ENCODE measurements around the gene C10orf71.

Gene C10orf71

DNA sequence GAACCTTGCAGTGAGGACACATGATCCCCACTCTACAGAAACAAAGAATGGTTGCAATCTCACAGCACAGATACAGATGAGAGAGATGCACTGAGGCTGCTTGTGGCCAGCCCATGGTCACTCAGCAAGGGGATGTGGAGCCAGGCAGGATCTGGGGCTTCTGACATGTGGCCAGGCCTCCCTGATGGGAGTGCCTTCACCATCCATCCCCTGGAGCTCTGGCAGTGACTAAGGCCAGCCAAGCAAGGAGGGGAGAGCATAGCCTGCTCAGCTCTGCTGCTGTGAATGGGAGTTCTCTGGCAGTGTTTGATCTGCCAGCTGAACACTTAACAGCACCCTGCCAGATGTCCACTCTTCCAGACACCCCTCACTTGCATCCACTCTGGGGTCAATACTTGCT, 19.8 kb downstream of the C10orf71 start:
- no peak for DNase-seq

DNA sequence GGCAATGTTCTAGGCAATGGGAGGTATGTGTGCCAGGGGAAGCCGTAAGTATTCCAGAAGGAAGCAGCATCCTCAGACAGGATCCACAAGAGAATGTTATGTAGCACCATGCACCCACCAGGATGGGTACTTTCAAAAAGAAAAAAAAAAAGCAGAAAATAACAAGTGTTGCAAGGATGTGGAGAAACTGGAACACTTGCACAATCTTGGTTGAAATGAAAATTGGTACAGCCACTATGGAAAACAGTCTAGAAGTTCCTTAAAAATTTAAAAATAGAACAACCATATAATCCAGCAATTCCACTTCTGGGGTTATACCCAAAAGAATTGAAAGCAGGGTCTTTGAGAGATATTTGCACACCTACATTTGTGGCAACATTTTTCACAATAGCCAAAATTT, 20.2 kb downstream of the C10orf71 start:
- no peak for DNase-seq

DNA sequence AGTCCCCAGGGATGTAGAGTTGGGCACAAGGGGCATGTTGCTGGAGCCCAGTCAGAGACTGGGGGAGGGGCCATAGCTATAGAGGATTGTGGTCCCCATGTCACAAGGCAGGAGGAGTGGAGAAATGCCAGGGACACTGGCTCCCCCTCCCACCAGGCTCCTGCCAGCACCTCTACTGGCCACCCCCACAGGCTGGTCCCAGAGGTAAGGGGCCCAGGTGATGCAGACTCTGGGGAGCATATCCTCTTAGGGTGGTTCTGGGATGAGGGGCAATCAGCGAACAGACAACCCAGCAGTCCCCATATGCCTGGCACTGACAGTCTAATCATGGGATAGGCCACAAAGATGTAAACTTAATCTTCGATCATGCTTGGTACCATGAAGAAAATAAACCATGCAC, 21.2 kb downstream of the C10orf71 start:
- DNase-seq, result no peak

DNA sequence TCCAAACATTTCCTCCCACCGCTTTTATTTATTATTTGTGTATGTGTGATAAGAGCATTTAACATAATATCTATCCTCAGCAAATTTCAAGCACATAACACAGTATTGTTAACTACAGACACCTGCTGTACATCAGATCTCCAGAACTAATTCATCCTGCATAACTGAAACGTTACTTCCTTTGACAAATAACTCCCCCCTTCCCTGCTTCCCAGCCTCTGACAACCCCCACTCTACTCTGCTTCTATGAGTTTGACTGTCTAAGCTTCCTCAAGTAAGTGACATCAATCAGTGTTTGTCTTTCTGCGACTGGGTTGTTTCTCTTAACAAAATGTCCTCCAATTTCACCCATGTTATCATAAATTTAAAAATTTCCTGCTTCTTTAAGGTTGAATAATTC, 22.1 kb downstream of the C10orf71 start:
- DNase-seq, result no peak

DNA sequence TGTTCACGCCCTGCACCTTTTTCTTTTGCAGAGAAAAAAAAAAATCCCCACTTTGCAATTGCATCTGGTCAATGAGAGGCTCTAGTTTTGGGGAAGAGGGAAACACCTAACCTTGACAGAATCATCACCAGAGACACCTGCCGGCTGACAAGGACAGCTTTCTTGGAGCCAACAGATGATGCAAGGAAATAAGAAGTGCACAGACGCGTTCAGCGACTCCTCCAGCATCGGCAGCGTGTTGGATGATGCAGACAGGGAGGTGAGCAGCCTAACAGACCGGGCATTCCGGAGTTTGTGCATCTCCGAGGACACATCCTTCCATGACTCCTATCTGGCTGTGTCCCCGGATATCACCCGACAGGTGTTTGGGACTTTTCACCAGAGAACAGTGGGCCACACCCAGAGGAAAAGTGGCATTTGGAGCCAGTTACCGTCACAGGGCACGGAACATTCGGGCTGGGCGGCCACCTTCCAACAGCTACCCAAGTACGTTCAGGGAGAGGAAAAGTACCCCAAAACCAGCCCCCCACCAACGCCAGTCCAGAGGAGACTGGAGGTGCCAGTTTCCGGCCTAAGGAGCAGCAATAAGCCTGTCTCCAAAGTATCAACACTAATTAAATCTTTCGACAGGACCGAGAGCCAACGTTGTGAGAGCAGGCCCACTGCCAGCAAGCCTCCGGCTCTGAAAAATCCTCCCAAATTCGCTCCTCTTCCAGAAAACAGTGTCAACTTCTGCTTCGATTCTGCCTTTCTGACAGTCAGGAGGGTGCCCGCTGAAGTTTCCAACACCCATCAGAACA, 23.6 kb downstream of the C10orf71 start:
- no peak for DNase-seq

DNA sequence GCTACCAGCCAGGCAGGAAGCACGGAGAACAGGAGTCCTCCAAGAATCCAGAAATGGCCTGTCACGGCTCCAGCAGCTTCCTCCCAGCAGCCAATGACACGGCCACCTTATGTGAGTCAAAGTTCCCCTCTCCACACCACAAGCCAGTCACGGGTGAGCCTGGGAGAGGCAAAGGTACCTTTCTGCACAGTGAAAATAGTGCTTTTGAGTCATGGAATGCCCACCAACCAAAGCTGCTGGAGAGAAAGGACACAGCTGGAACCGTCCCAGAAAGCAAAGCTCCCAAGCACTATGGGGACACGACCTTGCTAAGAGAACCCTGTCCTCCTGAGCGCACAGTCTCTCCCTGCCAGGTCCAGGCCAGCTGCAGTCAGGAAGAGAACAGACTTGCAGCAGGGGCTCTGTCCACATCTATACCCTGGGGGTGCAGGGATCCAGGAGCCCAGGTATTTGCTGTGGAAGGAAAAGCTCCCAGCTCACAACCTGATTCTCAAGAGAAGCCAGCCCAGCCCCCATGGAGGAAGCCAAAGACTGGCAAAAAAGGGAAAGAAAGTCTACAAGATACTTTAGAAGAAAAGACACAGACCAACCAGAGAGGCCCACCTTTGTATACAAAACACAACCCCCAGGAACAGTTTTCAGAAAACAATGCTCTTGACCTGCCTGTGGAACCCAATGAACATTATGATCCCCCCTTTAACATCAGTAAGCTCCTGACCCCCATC, 24.4 kb downstream of the C10orf71 start:
- DNase-seq, result no peak

DNA sequence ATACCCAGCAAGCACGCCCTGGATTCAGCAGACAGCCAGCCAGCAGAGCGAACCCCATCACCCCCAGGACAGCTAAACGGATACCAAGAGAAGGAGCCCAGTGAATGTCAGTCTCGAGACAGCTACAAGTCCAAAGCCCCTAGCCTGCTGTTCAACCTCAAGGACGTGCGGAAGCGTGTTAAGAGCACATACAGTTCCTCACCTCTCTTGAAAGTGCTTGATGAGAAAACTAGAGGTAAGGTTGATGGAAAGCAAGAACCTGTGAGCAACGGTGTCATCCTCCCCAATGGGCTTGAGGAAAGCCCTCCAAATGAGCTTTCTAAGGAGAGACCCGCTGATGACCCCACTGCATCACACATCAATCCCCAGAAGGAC, 24.9 kb downstream of the C10orf71 start:
- DNase-seq, result no peak

DNA sequence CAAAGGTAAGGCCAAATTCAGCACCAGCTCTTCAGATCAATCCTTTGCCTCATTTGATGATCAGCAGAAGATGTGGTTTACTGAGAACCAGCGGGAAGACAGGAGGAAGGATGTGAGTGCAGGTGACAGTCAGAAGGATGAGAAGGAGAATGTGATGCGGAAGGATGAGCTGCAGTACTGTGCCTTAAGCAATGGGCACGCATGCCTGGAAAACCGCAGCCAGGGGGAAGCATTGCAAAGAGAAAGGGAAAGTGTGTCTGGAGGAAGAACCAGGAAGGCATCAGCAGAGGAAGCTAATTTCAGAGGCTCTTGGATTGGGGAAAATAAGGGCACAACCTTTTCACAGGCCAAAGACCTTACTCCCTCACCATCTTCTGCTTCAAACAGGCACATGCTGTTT, 25.7 kb downstream of the C10orf71 start:
- DNase-seq, result no peak

DNA sequence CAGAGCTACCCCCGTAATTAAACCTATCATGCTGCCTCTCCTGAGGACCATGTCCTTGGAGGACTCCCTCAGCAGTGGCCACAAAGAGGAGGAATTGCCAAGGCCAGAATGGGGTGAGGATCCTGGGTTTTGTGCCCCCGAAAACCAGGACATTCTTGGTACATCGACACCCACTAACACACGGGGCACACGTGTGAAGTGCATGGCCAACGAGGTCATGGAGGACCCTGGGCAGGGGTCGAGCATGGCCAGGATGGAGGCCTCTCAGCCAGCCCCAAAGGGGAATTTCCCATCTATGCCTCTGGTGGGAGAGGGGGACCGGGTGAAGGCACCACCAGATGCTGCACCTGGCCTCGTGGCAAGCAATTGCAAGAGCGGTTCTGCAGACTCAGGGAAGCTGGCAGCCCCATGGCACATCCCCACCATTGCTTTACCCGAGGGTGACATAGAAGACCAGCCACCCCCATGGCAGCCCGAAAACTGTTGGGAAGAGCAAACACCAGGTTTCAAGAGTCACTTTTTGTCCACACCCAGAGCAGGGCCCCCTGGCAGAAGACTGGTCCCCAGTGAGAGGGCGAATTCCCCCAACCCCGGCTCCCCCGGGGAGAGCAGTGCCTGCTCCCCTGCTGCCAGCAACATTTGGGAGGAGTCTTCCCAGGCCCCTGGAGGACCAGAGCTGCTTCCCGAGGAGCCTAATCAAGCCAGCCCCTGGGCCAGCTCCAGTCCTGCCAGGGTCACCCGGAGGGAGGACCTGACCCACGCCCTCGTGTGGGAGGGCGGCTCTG, 26.4 kb downstream of the C10orf71 start:
- DNase-seq, result no peak

DNA sequence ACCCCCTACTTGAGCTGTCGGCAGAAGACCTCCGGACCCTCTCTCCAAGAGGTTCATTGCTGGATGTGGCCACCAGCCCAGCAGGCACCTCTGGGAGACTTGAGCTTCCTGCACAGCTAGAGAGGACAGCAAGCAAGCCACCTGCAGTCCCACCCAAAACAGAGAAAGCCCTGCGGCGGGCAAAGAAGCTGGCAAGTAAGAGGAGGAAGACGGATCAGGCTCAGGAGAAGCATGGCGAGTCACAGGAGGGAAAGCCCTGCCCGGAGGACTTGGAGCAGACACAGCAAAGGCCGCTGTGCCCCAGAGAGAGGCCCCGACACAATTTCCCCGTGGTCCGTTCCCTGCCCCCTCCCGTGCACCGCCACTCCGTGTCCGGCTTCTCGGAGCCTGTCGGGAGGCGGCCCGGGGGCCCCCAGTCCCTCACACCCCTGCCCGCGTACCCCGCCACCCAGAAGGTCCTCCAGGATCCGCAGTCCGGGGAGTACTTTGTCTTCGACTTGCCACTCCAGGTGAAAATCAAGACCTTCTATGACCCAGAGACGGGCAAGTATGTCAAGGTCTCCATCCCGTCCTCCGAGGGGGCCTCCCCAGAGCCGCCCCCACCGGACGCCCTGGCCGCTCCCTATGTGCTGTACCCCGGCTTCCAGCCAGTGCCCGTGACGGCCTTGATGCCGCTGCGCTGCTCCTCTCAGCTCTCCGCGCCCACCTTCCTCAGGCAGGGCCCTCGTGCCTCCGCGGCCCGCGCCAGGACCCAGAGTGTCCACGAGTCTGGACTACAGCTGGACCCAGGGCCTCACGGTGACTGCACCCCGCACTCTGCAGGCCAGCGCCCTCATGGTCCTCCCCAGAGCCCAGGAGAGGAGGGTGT, 27.2 kb downstream of the C10orf71 start:
- DNase-seq, result no peak

DNA sequence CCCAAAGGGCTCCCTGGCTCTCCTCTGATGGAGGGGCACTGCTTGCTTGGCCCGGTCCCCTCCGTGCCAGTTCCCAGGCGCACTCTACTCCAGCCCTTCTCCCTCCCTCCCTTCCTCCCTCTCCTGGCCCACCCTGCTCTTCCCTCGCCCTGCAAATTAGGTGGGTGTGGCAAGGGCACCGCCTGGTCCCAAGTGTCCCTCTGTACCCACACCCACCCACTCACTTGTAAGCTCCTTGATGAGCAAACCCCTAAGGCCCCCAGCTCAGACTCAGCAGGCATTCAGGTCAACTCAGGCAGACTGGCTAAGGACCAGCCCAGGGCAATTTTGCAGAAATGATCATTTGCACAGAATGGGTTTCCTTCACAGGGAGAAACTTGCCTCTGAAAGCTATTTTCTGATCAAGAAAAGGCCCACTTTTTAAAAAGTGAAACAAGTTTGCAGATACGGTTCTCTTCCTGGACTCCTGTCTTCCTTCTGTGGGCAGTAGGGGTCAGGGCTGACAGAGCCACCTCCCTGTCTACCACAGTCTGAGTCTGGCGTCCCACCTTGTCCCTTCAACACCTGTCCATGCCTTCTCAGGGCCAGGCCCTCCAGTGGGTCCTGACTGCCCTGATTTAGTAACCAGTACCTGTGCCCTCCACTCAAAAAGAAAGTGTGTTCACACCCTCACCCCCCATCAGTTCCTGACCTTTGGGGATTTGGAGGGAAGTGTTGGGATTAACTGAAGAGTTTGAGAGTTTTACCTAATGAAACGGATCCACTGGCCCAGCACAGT, 28.3 kb downstream of the C10orf71 start:
- no peak for DNase-seq

DNA sequence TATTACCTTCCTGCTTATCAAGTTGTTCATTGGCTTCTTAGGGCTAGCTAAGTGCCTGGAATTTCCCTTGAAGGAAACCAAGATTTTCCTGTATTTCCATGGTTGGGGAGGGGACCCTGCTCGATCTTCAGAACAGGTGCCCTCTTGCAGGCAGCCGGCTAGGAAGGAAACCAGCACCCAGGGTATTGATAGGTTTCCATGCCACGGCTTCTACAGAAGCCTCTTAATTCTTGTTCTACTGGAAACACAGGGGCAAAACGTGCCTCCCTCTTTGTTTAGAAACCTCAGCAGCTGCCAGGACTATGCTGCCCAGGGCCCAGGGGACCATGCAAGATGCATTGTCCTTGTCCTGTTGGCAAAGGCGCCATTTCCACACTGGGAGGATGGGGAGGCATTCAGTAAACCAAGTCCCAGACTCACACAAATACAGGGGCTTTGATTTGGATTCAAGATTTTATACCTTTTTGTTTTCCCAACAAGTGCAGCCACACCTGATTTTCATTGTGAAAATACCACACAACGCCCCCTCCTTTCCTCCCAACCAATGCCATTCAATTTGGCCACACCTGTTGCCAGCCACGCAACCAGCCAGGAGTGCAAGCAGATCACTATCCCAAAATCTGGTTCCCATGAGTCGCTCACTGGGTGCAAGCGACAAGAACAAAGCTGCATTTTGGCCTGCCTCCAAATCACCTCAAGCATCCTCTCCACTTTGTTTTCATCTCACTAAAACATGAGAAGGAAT, 29.6 kb downstream of the C10orf71 start:
- DNase-seq, result no peak

DNA sequence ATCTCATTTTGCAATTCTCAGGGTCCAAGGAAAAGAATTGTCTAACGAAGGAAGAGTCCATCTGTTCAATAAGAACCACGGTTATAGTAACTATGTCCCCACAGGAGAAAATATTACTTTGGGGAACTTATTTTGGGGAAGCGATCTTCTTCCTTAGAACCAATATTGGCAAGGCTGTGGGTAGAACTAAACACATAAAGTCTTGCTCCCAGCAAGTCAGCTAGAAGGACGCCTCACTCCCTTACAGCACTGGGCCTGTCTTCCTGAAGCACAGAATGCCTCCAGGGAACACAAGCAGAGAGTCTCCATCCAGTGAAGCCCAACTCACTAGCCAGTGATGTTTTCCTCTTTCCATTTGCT, 30.2 kb downstream of the C10orf71 start:
- no peak for DNase-seq

DNA sequence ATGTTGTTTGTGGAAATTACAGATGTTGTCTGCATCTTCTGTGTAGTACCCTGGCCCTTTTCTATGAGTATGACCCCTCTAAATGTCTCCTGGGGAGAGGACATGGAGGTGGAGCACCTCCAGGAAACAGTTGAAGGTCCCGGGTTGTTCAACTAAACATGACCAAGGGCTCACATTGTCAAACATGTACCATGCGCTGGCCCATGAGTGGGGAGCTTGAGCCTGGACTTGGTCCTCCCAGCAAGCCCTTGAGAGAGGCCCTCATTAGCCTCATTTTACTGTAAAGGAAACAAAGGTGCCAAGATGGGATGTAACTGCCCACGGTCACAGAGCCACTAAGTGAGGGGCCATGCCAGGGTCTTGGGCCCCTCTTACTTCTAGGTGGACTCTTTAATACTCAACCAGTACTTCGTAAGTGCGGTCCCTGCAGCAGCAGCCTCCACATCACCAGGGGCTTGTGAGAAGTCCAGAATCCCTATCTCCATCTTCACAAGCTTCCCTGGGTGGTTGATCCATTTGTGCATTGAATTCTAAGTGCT, 31.2 kb downstream of the C10orf71 start:
- no peak for DNase-seq

DNA sequence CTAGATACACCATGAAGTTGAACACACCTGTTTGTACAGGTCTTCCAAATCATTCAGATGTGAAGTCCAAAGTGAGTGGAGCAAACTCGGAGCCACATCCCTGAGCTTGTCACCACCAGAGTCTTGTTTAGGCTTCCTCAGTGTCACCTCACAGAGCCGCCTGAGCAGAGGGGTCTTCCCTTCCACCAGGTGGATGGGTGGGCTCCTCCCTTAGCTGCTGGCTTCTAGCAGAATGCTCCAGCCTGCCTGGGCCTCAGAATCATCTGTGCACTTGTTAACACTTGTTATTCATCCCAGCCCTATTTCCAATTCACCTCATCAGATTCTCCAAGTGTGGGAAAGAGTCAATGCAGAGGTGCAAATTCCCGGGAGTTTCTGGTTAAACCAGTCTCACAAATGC, 32.5 kb downstream of the C10orf71 start:
- DNase-seq, result no peak

DNA sequence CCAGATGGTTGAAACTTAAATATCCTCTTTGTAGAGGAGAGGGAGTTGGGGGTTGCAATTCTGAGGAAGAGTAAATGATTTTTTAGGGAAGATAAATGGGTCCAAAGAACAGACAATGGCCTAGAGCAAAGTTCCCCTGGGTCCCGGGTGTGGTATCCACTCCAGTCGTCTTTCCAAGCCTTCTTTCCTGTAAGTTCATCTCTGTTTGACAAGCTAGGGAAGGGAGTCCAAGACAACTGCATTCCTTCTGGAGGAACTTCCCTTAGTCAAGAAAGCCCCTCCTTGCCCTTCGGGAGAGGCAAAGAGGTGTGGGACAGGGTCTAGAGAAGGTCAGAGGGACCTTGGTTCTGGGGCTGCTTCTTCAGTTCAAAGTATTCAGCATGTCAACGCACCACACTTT, 33.4 kb downstream of the C10orf71 start:
- DNase-seq, result no peak

DNA sequence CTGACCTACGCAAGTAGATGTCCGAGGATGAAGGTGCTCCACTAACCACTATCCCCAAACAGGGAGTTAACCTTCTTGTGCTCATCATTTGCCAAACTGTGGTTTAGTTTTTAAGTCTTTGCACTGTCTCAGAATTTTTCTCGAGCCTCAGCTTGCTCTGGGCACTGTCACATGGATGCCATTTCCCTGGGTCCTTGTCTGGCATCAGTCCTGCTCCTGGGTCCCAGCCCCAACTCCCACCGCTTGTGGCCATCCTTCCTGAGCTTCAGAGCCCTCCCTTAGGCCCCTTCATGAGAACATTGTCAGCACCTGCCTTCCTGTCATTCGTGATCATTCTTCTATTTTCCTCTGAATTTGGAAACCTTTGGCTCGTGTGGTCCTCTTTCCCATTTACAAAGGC, 33.8 kb downstream of the C10orf71 start:
- no peak for DNase-seq

DNA sequence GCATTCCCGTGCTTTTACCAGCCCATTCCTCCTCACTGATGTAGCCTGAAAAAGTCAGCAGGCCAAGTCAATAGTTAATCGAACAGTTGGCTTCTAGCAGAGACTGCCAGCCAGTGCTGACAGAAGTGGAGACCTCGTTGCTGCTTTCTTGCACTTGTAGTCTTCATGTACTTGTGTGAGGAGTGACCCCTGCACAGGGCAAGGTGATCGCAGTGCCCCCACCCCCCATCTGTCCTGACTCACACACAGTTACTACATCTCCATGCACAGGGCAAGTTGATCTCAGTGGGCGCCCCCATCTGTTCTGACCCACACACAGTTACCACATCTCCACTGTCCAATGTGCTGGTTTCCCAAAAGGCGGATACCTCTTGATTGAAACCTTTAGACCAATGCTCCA, 34.2 kb downstream of the C10orf71 start:
- no peak for DNase-seq

DNA sequence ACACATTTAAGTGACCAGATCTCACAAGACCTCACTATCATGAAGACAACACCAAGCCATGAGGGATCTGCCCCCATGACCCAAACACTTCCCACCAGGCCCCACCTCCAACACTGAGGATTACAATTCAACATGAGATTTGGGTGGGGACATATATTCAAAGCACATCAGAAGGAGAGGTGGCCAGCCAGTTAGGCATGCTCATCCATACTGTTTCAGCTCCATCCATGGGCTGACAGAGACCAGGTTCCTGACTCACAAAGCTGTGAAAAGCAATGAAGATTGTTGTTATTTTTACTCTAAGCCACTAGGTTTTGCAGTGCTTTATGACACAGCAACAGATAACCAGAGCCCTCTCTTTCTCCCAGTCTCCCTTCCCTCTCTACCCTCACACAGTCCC, 36.0 kb downstream of the C10orf71 start:
- no peak for DNase-seq

DNA sequence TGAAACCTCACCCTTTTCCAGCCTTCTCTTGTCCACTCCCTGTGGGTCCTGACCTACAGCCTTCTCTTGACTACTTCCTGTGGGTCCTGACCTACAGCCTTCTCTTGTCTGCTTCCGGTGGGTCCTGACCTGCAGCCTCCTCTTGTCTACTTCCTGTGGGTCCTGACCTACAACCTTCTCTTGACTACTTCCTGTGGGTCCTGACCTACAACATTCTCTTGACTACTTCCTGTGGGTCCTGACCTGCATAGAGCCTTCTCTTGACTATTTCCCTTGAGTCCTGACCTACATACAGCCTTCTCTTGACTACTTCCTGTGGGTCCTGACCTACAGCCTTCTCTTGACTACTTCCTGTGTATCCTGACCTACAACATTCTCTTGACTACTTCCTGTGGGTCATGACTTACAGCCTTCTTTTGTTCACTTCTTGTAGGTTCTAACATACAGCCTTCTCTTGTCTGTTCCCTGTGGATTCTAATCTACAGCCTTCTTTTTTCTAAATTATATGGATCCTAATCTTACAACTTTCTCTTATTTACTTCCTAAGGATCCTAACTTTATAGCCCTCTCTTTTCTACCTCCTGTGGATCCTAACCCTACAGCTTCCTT, 36.5 kb downstream of the C10orf71 start:
- no peak for DNase-seq

DNA sequence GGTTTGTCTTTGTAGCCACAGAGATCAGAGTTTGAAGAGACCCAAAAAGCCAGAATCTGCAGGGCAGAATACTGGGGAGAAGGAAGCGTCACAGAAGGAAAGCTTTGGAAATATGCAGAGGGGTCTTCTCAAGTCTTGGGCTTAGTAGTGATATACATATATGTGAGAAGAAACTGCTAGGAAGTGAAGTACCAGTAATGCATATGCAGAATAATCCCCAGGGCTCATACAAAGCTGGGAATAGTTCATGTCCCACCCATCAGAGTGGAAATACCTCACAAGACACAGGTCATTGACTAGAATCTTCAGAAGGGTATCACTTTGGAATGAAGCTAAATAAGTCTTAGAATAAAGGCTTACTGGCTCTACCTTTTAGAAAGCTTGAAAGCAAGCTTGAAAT, 39.6 kb downstream of the C10orf71 start:
- no peak for DNase-seq
